Sigmoid colon (tissue), 7 donors: ENCODE results near the gene LCP2. TPM values are rescaled to one million over a fixed set of nuclear protein-coding genes. Genes with fewer than 3 reads are reported as not detected.

Experiments used
- DNase-seq: peaks from one replicate; pipeline ENCODE4 v3.0.0-alpha.2; 2019
- H3K27ac ChIP-seq, 4 donors: fragments of 200-600 bp; sonication (generic); one replicate each; pipeline ENCODE4 v1.5.1; 2016 to 2019; ENCODE audit warnings: mild to moderate bottlenecking in 1 of 4
- H3K27me3 ChIP-seq, 3 donors: fragments of 200-600 bp; sonication (generic); one replicate each; pipeline ENCODE4 v1.5.1; 2019; ENCODE audit warnings: mild to moderate bottlenecking in 1 of 3
- H3K36me3 ChIP-seq, 4 donors: fragments of 200-600 bp; sonication (generic); one replicate each; pipeline ENCODE4 v1.5.1; 2016 to 2019
- H3K4me1 ChIP-seq, 4 donors: fragments of 200-600 bp; sonication (generic); one replicate each; pipeline ENCODE4 v1.5.1; 2017 to 2019
- H3K4me3 ChIP-seq, 4 donors: fragments of 200-600 bp; sonication (generic); one replicate each; pipeline ENCODE4 v1.5.1; 2017 to 2019; ENCODE audit warnings: mild to moderate bottlenecking in 2 of 4, moderate library complexity in 1 of 4
- H3K9me3 ChIP-seq, 4 donors: fragments of 200-600 bp in 3 of 4; sonication (generic) in 3 of 4; one replicate each; pipeline versions ENCODE4 v1.5.1 to v1.6.1; 2013 to 2019
- EP300 ChIP-seq, 4 donors: sonication (generic); formaldehyde crosslinking; IDR thresholded peaks; one replicate each; pipeline ENCODE4 v1.6.1; 2017; ENCODE audit warnings: antibody characterized with exemption in 4 of 4
- POLR2A ChIP-seq, 2 donors: fragments of 450-650 bp; IDR thresholded peaks; one replicate each; pipeline ENCODE4 v1.6.1; 2016; ENCODE audit warnings: antibody characterized with exemption in 2 of 2, mild to moderate bottlenecking in 2 of 2, moderate library complexity in 2 of 2
- POLR2AphosphoS5 ChIP-seq, 4 donors: sonication (generic); formaldehyde crosslinking; IDR thresholded peaks; one replicate each; pipeline ENCODE4 v1.6.1; 2017; ENCODE audit warnings: antibody characterized with exemption in 4 of 4
- WGBS, 2 donors: extraction: QIAGEN DNeasy Blood & Tissue Kit; methylation state at CpG; one replicate each; pipeline ENCODE4 v1.1.7; 2013; 5-methylcytosine and 5-hydroxymethylcytosine counted together
- intact Hi-C: fragments of 100-400 bp; cut with DNase I; formaldehyde crosslinking; loops from one replicate; pipeline ENCODE4 v1.15.1; 2023
- polyA plus RNA-seq, 3 donors: library from polyadenylated mRNA; stranded (reverse); fragments of 200-250 nt; gene quantifications; one replicate each; pipeline ENCODE4 v1.2.3, GENCODE V29; 2013
- total RNA-seq, 4 donors: library from RNA; depleted of rRNA; stranded (reverse); fragments of >200 nt; gene quantifications; one replicate each; pipeline ENCODE4 v1.1.0, GENCODE V29; 2016
- TF ChIP-seq, protein P1 (sequence below), 4 experiments: fragments of 450-650 bp in 3 of 4; fragments of 200-600 bp in 1 of 4; IDR thresholded peaks; one replicate each; pipeline ENCODE4 v1.5.1; 2016 to 2019; ENCODE audit warnings: antibody characterized with exemption in 4 of 4, mild to moderate bottlenecking in 3 of 4, moderate library complexity in 2 of 4
- donor health status: healthy with polysubstance abuse.
- donor health status: Bipolar disorder and iron deficiency.
- donor health status: healthy.

The LCP2 gene
- total and polyA plus RNA-seq, 7 donors = 5.4 to 22.3 (median 12.2) TPM

DNA sequence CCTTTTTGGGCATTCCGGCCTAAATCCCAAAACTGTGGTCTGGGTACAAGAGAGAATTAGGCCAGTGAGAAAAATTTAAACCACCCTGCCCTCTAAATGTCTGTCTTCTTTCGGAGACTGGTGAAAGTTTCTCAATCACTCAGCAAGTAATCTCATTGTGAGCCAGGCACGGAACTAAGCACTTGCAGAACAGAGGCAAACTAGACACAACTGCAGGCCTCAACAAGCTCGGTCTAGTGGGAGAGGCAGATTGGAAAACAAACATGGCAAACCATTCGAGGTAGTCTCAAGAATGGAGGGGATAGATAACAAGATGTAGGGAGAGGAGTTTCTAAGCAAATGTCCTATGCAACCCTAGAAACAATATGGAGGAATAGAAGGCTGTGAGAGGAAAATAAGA lies 73.7 kb downstream of the LCP2 start:
- no peak overlapping the region for H3K27ac ChIP-seq
- H3K4me3 ChIP-seq = no peak overlapping the region
- TF ChIP-seq POLR2AphosphoS5 (IDR thresholded peaks at IDR 0.05) (no peak), EP300 (IDR thresholded peaks at IDR 0.05) (no peak), POLR2A (IDR thresholded peaks at IDR 0.05) (no peak)
- H3K27me3 ChIP-seq = no peaks in the 10 kb centered on the region
- no peak for DNase-seq
- 73 to 79% methylated on average over 5 of the region's 5 CpGs for WGBS, 2 donors
- no peaks in the 10 kb centered on the region for H3K36me3 ChIP-seq
- no peaks in the 10 kb centered on the region for H3K9me3 ChIP-seq
- H3K4me1 ChIP-seq = peaks cover 0 to 15% (median 6%) of the 10 kb centered on the region in 4 donors
- intact Hi-C loops = loop anchor here (5.0 kb wide), 1 partner anchor 408 kb away; no protein-coding TSS in a partner anchor

- intact Hi-C loops = loop anchor here (5.0 kb wide), 1 partner anchor 409 kb away; no protein-coding TSS in a partner anchor
- TF ChIP-seq, protein P1, sequence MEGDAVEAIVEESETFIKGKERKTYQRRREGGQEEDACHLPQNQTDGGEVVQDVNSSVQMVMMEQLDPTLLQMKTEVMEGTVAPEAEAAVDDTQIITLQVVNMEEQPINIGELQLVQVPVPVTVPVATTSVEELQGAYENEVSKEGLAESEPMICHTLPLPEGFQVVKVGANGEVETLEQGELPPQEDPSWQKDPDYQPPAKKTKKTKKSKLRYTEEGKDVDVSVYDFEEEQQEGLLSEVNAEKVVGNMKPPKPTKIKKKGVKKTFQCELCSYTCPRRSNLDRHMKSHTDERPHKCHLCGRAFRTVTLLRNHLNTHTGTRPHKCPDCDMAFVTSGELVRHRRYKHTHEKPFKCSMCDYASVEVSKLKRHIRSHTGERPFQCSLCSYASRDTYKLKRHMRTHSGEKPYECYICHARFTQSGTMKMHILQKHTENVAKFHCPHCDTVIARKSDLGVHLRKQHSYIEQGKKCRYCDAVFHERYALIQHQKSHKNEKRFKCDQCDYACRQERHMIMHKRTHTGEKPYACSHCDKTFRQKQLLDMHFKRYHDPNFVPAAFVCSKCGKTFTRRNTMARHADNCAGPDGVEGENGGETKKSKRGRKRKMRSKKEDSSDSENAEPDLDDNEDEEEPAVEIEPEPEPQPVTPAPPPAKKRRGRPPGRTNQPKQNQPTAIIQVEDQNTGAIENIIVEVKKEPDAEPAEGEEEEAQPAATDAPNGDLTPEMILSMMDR (IDR thresholded peaks at IDR 0.05) = no peak
- TF ChIP-seq POLR2A (IDR thresholded peaks at IDR 0.05) (no peak), POLR2AphosphoS5 (IDR thresholded peaks at IDR 0.05) (no peak), EP300 (IDR thresholded peaks at IDR 0.05) (no peak)
- DNase-seq = no peak
- no peaks in the 10 kb centered on the region for H3K9me3 ChIP-seq
- H3K36me3 ChIP-seq = no peaks in the 10 kb centered on the region
- no peak overlapping the region for H3K4me3 ChIP-seq
- no peaks in the 10 kb centered on the region for H3K27me3 ChIP-seq
- peaks cover 0 to 14% (median 5%) of the 10 kb centered on the region in 4 donors for H3K4me1 ChIP-seq
- peak overlapping the region in 1 of 4 donors; percentile 31 for H3K27ac ChIP-seq
Observed at GRCh38 chr5:170223360-170223759, 74.2 kb downstream of the LCP2 start.

DNA sequence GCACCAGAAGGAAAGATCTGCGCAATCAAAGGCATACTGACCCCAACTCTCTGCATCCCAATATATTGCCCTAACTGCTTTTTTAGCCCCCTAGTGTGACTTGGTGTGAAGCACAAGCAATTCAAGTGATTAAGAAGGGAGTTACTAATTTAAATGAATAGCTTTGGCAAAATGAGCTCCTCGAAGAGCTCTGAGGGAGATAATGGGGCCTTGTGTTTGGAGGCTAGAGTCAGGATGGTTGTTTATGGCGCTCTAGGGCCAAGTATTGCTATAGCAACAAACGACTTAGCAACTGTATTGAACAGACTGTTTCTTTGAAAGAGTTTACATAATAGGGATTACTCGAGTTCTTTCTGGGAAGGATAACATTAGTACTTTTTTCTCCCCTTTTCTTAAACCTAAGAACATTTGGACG lies 76.2 kb downstream of the LCP2 start:
- 38 to 60% methylated on average over 6 of the region's 6 CpGs for WGBS, 2 donors
- Histone ChIP-seq H3K9me3 (no peaks in the 10 kb centered on the region), H3K36me3 (no peaks in the 10 kb centered on the region), H3K4me1 (peaks cover 0 to 11% (median 5%) of the 10 kb centered on the region in 4 donors), H3K27ac (peak overlapping the region in 3 of 4 donors; percentile 17 to 74 (median 19)), H3K27me3 (no peaks in the 10 kb centered on the region), H3K4me3 (no peak overlapping the region)
- DNase-seq = no peak
- intact Hi-C loops = loop anchor here (5.0 kb wide), 1 partner anchor 411 kb away; no protein-coding TSS in a partner anchor
- no peak for TF ChIP-seq POLR2AphosphoS5 (IDR thresholded peaks at IDR 0.05)
- TF ChIP-seq, protein P1 (IDR thresholded peaks at IDR 0.05) = no peak
- TF ChIP-seq POLR2A (IDR thresholded peaks at IDR 0.05) = no peak
- no peak for TF ChIP-seq EP300 (IDR thresholded peaks at IDR 0.05)

DNA sequence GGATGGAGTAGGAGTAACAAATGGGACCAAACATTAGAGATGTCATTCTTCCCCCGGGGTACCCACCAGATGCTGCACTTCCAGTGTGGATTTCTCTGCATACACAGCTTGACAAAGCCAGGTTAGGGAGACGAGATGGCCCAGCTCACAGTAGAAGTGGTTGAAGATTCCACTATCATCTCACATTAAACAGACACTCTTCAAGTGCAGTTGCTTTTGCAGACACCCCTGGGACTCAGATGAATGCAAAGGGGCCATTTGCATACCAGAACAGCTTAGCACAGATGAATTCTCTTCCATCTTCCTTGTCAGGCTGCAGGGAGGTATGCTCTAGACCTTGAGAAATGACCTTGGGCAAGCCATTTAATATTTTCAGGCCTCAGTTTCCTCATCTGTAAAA lies 77.4 kb downstream of the LCP2 start:
- TF ChIP-seq, protein P1 (IDR thresholded peaks at IDR 0.05) = no peak
- TF ChIP-seq POLR2AphosphoS5 (IDR thresholded peaks at IDR 0.05) (no peak), EP300 (IDR thresholded peaks at IDR 0.05) (no peak), POLR2A (IDR thresholded peaks at IDR 0.05) (no peak)
- Histone ChIP-seq H3K4me3 (no peak overlapping the region), H3K9me3 (no peaks in the 10 kb centered on the region), H3K4me1 (peaks cover 0 to 10% (median 3%) of the 10 kb centered on the region in 4 donors), H3K36me3 (no peaks in the 10 kb centered on the region), H3K27ac (peak overlapping the region in 1 of 4 donors; percentile 74), H3K27me3 (no peaks in the 10 kb centered on the region)
- WGBS, 2 donors = 62 to 76% methylated on average over 2 of the region's 2 CpGs
- no peak for DNase-seq
- intact Hi-C loops = loop anchor here (5.0 kb wide), 1 partner anchor 412 kb away; no protein-coding TSS in a partner anchor

- no peak for DNase-seq
- Histone ChIP-seq H3K27ac (no peak overlapping the region), H3K4me3 (no peak overlapping the region), H3K9me3 (no peaks in the 10 kb centered on the region), H3K36me3 (no peaks in the 10 kb centered on the region), H3K4me1 (peaks cover 0 to 10% (median 3%) of the 10 kb centered on the region in 4 donors), H3K27me3 (no peaks in the 10 kb centered on the region)
- WGBS, 2 donors = 28 to 69% methylated on average over 2 of the region's 2 CpGs
- TF ChIP-seq EP300 (IDR thresholded peaks at IDR 0.05) (no peak), POLR2AphosphoS5 (IDR thresholded peaks at IDR 0.05) (no peak), POLR2A (IDR thresholded peaks at IDR 0.05) (no peak)
- TF ChIP-seq, protein P1 (IDR thresholded peaks at IDR 0.05) = no peak
- intact Hi-C loops = loop anchor here (5.0 kb wide), 1 partner anchor 413 kb away; no protein-coding TSS in a partner anchor
Observed at GRCh38 chr5:170219615-170220014, 78.0 kb downstream of the LCP2 start.
